Measurements from ENCODE around the gene SERTM2. TPM values are rescaled to one million over a fixed set of nuclear protein-coding genes. Genes with fewer than 3 reads are reported as not detected.

SERTM2 gene
- total and polyA plus RNA-seq, 4 donors: 0.83 to 5.1 (median 1.7) TPM

Other genes with a start within 250 kb of the SERTM2 start
- 10 to 100 TPM; 19.8 to 47.4 TPM for gene CAPN6, start 241.2 kb upstream of the SERTM2 start, total RNA-seq
- gene CAPN6, start 241.2 kb upstream of the SERTM2 start, polyA plus RNA-seq (ENCODE audit: insufficient read length in 2 of 2): 1 to 10 TPM; 1.3 to 6.8 TPM
- 10 to 100 TPM; 33.4 to 46.3 TPM for gene DCX, start 99.5 kb upstream of the SERTM2 start, total RNA-seq
- gene DCX, start 99.5 kb upstream of the SERTM2 start, polyA plus RNA-seq (ENCODE audit: insufficient read length in 2 of 2): 100 to 1,000 TPM in 1 of 2 donors, 10 to 100 TPM in 1; 93.8 to 129 TPM
- 10 to 100 TPM; 45.2 to 69.4 TPM for gene ALG13, start 169.5 kb downstream of the SERTM2 start, total RNA-seq
- gene ALG13, start 169.5 kb downstream of the SERTM2 start, polyA plus RNA-seq (ENCODE audit: insufficient read length in 2 of 2): 10 to 100 TPM; 55.9 to 56.2 TPM

Data from spinal cord (tissue), 4 donors.